Spleen (tissue), 11 donors: ENCODE results near the gene ARL15. TPM values are rescaled to one million over a fixed set of nuclear protein-coding genes. Genes with fewer than 3 reads are reported as not detected.

Source experiments
- DNase-seq: peaks from one replicate; pipeline ENCODE4 v3.0.0-alpha.2; 2020
- H3K27ac ChIP-seq, 8 donors: fragments of 200-600 bp; sonication (generic) in 7 of 8; 1 replicate in 4 of 8; 2 replicates in 4 of 8; pipeline versions ENCODE4 v1.5.0 to v1.8.0; 2016 to 2021; ENCODE audit warnings: inconsistent platforms in 4 of 8, mild to moderate bottlenecking in 4 of 8, moderate library complexity in 1 of 8
- H3K27me3 ChIP-seq, 7 donors: fragments of 200-600 bp; sonication (generic) in 6 of 7; replicated peaks in 1 of 7; 1 replicate in 4 of 7; 2 replicates in 3 of 7; pipeline versions ENCODE4 v1.5.0 to v1.8.0; 2016 to 2021; ENCODE audit warnings: inconsistent platforms in 3 of 7, mild to moderate bottlenecking in 1 of 7
- H3K36me3 ChIP-seq, 6 donors: fragments of 200-600 bp; sonication (generic) in 5 of 6; 1 replicate in 4 of 6; 2 replicates in 2 of 6; pipeline versions ENCODE4 v1.5.0 to v1.8.0; 2016 to 2021; ENCODE audit warnings: inconsistent platforms in 2 of 6
- H3K4me1 ChIP-seq, 6 donors: fragments of 200-600 bp; sonication (generic) in 5 of 6; 1 replicate in 3 of 6; 2 replicates in 3 of 6; pipeline versions ENCODE4 v1.5.0 to v1.8.0; 2016 to 2021; ENCODE audit warnings: inconsistent platforms in 3 of 6
- H3K4me3 ChIP-seq, 8 donors: fragments of 200-600 bp; sonication (generic) in 7 of 8; 1 replicate in 4 of 8; 2 replicates in 4 of 8; pipeline versions ENCODE4 v1.5.0 to v1.8.0; 2016 to 2021; ENCODE audit warnings: inconsistent platforms in 4 of 8, mild to moderate bottlenecking in 4 of 8, moderate library complexity in 2 of 8
- H3K9me3 ChIP-seq, 8 donors: fragments of 200-600 bp; sonication (generic) in 7 of 8; 1 replicate in 4 of 8; 2 replicates in 4 of 8; pipeline versions ENCODE4 v1.5.0 to v1.8.0; 2016 to 2021; ENCODE audit warnings: inconsistent platforms in 4 of 8
- POLR2A ChIP-seq, 3 donors: fragments of 450-650 bp; IDR thresholded peaks; one replicate each; pipeline ENCODE4 v1.5.1; 2017; ENCODE audit warnings: antibody characterized with exemption in 3 of 3, mild to moderate bottlenecking in 1 of 3
- POLR2AphosphoS5 ChIP-seq, 3 donors: sonication (generic); formaldehyde crosslinking; IDR thresholded peaks; one replicate each; pipeline ENCODE4 v1.5.1; 2017; ENCODE audit warnings: antibody characterized with exemption in 3 of 3
- WGBS, 5 donors: extraction: QIAGEN DNeasy Blood & Tissue Kit in 3 of 5; methylation state at CpG; one replicate each; pipeline versions ENCODE4 v1.1.5 to v1.1.7; 2013 to 2018; 5-methylcytosine and 5-hydroxymethylcytosine counted together
- intact Hi-C: fragments of 100-400 bp; cut with DNase I; formaldehyde crosslinking; loops from one replicate; pipeline ENCODE4 v1.15.0; 2023; ENCODE audit warnings: low total_unique reads
- polyA plus RNA-seq, 3 donors: library from polyadenylated mRNA; stranded (reverse); fragments of 200-250 nt; gene quantifications; one replicate each; pipeline ENCODE4 v1.2.1, GENCODE V29; 2013
- total RNA-seq, 7 donors: library from RNA; depleted of rRNA in 3 of 7; stranded (reverse); fragments of >200 nt in 3 of 7; fragmentation: NEBNext Ultra II Directional in 4 of 7; extraction: Animal tissue kit (Norgen Biotek cat#: 25700) in 4 of 7; gene quantifications; one replicate each; pipeline versions ENCODE4 v1.1.0 to v1.2.1, GENCODE V29; 2016 to 2021
- TF ChIP-seq, protein P1 (sequence below), 11 experiments: fragments of 200-600 bp in 7 of 11; fragments of 450-650 bp in 4 of 11; sonication (generic) in 4 of 11; IDR thresholded peaks in 8 of 11; conservative IDR thresholded peaks in 3 of 11; 1 replicate in 7 of 11; 2 replicates in 4 of 11; pipeline versions ENCODE4 v1.4.0 to v1.8.0; 2016 to 2021; ENCODE audit warnings: antibody characterized with exemption in 11 of 11, inconsistent platforms in 4 of 11, mild to moderate bottlenecking in 1 of 11
- donor health status: healthy with polysubstance abuse.
- donor health status: DM: no; HTN: no; CAD: no; lungs with moderate emphysema.
- donor health status: DM: no; HTN: no; CAD: no.
- donor health status: Bipolar disorder and iron deficiency.
- donor health status: healthy.
- donor health status: DM: no; HTN: no; CAD: no.
- donor health status: DM: yes; HTN: yes; CAD: no.

ARL15 gene
- total and polyA plus RNA-seq, 10 donors: 6.3 to 70.2 (median 37.1) TPM

GRCh38 chr5:54159893-54160195 is 150.5 kb downstream of the ARL15 start:
- Histone ChIP-seq H3K27me3 (no peaks in the 10 kb centered on the region), H3K36me3 (peaks cover 0 to 11% (median 0%) of the 10 kb centered on the region in 6 donors), H3K27ac (no peak overlapping the region), H3K9me3 (peaks cover 0 to under 1% (median 0%) of the 10 kb centered on the region in 8 donors), H3K4me1 (no peaks in the 10 kb centered on the region), H3K4me3 (no peak overlapping the region)
- TF ChIP-seq, protein P1, sequence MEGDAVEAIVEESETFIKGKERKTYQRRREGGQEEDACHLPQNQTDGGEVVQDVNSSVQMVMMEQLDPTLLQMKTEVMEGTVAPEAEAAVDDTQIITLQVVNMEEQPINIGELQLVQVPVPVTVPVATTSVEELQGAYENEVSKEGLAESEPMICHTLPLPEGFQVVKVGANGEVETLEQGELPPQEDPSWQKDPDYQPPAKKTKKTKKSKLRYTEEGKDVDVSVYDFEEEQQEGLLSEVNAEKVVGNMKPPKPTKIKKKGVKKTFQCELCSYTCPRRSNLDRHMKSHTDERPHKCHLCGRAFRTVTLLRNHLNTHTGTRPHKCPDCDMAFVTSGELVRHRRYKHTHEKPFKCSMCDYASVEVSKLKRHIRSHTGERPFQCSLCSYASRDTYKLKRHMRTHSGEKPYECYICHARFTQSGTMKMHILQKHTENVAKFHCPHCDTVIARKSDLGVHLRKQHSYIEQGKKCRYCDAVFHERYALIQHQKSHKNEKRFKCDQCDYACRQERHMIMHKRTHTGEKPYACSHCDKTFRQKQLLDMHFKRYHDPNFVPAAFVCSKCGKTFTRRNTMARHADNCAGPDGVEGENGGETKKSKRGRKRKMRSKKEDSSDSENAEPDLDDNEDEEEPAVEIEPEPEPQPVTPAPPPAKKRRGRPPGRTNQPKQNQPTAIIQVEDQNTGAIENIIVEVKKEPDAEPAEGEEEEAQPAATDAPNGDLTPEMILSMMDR (IDR thresholded peaks at IDR 0.05 in 8 of 11, conservative IDR thresholded peaks at IDR 0.05 in 3 of 11): no peak
- TF ChIP-seq POLR2AphosphoS5 (IDR thresholded peaks at IDR 0.05): no peak
- no peak for TF ChIP-seq POLR2A (IDR thresholded peaks at IDR 0.05)
- intact Hi-C loops: no loop called here
- DNase-seq: no peak
- 73 to 88% (median 84%) methylated on average over 2 of the region's 2 CpGs for WGBS, 5 donors

DNA sequence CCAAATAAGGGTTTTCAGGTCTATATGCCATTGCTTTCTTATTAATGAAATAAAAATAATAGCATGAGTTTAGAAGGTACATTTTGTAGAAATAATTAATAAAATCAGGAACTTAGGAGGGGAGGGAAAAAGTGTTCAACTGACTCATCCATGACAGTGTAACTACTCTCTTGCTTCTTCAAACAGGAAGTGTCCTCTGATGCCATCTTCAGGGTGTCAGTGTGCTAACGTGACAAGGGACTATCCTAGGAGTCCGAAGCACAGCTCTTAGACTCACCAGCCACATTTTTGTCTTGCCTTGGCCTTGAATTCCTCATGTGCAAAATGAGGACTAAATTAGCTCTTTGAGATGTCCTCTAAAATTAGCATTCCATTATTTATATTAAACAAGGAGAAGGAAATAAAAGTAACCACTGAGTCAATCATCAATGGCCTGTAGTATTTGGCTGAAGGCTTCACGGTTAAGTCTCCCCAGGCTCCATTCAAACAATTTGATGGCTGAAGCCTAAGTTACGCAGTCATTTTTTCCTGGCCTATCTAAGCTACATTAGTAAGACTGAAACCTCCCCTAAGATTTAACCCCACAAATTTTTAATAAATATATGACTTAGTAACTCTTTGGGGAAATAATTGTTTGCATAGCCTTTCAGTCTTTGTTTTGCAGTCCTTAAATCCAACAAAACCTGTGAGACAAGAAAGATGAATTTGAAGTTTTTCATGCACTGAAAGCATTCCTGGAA is 151.1 kb downstream of the ARL15 start:
- H3K4me1 ChIP-seq: no peaks in the 10 kb centered on the region
- TF ChIP-seq, protein P1 (IDR thresholded peaks at IDR 0.05 in 8 of 11, conservative IDR thresholded peaks at IDR 0.05 in 3 of 11): no peak
- TF ChIP-seq POLR2A (IDR thresholded peaks at IDR 0.05) (no peak), POLR2AphosphoS5 (IDR thresholded peaks at IDR 0.05) (no peak)
- H3K9me3 ChIP-seq: no peaks in the 10 kb centered on the region
- H3K27me3 ChIP-seq: no peaks in the 10 kb centered on the region
- no peak overlapping the region for H3K4me3 ChIP-seq
- no peak for DNase-seq
- intact Hi-C loops: no loop called here
- 63 to 89% (median 75%) methylated on average over 4 of the region's 4 CpGs for WGBS, 5 donors
- H3K36me3 ChIP-seq: peaks cover 0 to 16% (median 0%) of the 10 kb centered on the region in 6 donors
- H3K27ac ChIP-seq: no peak overlapping the region

DNA sequence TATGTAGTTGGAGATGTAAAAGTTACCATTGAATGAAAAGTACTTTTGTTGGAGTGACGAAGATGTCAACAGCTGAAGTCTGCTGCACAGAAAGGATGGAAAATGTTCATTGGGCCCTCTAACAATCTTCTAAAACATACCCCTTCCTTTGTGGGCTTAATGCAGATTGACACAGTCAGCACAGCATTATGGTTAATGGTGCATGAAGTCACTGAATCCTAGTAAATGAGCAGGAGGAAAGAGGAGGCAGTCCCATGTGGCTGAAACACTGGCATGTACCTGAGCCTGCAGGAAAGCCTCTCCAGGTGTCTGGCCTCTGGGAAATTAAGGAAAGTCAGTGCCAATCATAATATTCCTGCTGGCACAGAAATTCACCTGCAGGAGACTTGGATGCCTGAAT is 153.8 kb downstream of the ARL15 start:
- no peak overlapping the region for H3K27ac ChIP-seq
- no peak for DNase-seq
- intact Hi-C loops: no loop called here
- H3K9me3 ChIP-seq: no peaks in the 10 kb centered on the region
- WGBS, 5 donors: 95 to 98% (median 97%) methylated on average over 1 of the region's 1 CpG
- peaks cover 0 to 22% (median 0%) of the 10 kb centered on the region in 6 donors for H3K36me3 ChIP-seq
- no peak overlapping the region for H3K4me3 ChIP-seq
- no peaks in the 10 kb centered on the region for H3K27me3 ChIP-seq
- no peaks in the 10 kb centered on the region for H3K4me1 ChIP-seq
- TF ChIP-seq POLR2A (IDR thresholded peaks at IDR 0.05) (no peak), POLR2AphosphoS5 (IDR thresholded peaks at IDR 0.05) (no peak)
- TF ChIP-seq, protein P1 (IDR thresholded peaks at IDR 0.05 in 8 of 11, conservative IDR thresholded peaks at IDR 0.05 in 3 of 11): no peak

GRCh38 chr5:54150841-54151240 is 159.5 kb downstream of the ARL15 start:
- no peaks in the 10 kb centered on the region for H3K27me3 ChIP-seq
- TF ChIP-seq, protein P1 (IDR thresholded peaks at IDR 0.05 in 8 of 11, conservative IDR thresholded peaks at IDR 0.05 in 3 of 11): no peak
- TF ChIP-seq POLR2AphosphoS5 (IDR thresholded peaks at IDR 0.05) (no peak), POLR2A (IDR thresholded peaks at IDR 0.05) (no peak)
- no peak overlapping the region for H3K4me3 ChIP-seq
- H3K9me3 ChIP-seq: no peaks in the 10 kb centered on the region
- no peak overlapping the region for H3K27ac ChIP-seq
- H3K36me3 ChIP-seq: peaks cover 0 to 14% (median 0%) of the 10 kb centered on the region in 6 donors
- no peaks in the 10 kb centered on the region for H3K4me1 ChIP-seq
- no peak for DNase-seq
- 77 to 92% (median 91%) methylated on average over 1 of the region's 1 CpG for WGBS, 5 donors
- intact Hi-C loops: no loop called here
